Cardiac atrium fibroblast (primary cell): ENCODE results near the gene APCDD1L. TPM values are rescaled to one million over a fixed set of nuclear protein-coding genes. Genes with fewer than 3 reads are reported as not detected.

ENCODE experiments used
- total RNA-seq: library from RNA; depleted of rRNA; stranded (reverse); fragments of >200 nt; gene quantifications from 2 replicates; pipeline ENCODE4 v1.2.3, GENCODE V29; 2015

The APCDD1L gene
- 7.0 and 7.9 TPM in 2 replicates for total RNA-seq

DNA sequence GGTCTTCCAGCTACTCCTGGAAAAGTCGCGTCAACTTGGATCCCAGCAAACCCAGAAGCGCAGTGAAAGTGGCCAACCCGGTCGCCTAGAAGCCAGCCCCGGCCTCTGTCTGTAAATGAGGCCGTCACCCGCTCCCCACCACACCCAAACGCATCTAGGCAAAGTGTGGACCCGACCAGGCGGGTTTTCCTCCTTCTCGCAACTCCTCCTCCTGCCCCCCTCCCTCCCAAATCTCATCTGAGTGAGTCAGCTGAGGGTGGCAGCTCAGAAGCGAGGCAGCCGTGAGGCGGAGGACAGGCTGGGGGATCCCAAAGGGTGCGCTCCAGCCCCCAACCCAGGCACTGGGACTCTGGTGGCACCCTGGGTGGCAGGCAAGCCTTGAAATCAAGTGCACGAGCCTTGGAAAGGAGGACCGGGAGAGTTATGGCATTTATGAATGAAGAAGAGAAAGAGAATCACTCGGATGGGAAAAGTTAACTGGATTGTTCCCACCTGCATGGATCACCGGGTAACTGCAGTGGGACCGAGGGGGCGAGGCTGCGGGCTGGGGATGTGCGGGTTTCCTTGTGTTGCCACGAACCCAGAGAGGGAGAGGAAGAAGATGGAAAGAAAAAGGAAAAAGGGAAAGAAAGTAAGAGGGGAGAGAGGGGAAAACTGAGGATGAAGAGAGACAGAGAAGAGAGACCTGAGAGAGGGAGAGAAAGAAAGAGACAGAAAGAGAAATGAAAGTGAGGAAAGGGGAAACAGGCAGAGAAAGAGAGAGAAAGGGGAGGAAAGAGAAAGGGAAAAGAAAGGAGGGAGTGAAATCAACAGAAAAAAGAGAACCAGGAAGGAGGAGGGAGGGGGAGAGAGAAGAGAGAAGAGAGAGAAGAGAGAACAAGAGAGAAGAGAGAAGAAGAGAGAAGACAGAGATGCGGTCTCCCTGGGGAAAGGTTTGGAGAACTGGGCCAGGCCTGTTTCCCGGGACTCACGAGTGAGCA, at the start of gene APCDD1L:
TSS of gene APCDD1L (minus strand) at position 167 of the 980 bp plus-strand sequence. CDS start 692 bp downstream, outside the sequence.

Other genes with a start within 250 kb of the APCDD1L start
- gene RAB22A, start 205.7 kb downstream of the APCDD1L start, total RNA-seq, result 11.4 and 13.1 TPM in 2 replicates
- 10.3 and 14.6 TPM in 2 replicates for gene VAPB, start 126.2 kb downstream of the APCDD1L start, total RNA-seq
- 21.2 and 24.2 TPM in 2 replicates for gene STX16, start 135.9 kb upstream of the APCDD1L start, total RNA-seq
- gene NPEPL1, start 177.4 kb upstream of the APCDD1L start, total RNA-seq, result 21.1 and 23.3 TPM in 2 replicates